Right cardiac atrium (tissue), 5 donors: ENCODE results near the gene CBX8. TPM values are rescaled to one million over a fixed set of nuclear protein-coding genes. Genes with fewer than 3 reads are reported as not detected.
"Not testable (repeated sequence)": the region's sequence is repeated elsewhere in the genome, so short reads cannot be mapped to it uniquely, and the experiment has no call there.

ENCODE experiments used
- ATAC-seq, 2 donors: fragments of 200-7000 bp; cut with Tn5 transposase; one replicate each; pipeline versions ENCODE4 v1.8.0 to v1.9.1; 2020; ENCODE audit warnings: moderate library complexity in 2 of 2, mild to moderate bottlenecking in 1 of 2
- DNase-seq, 3 donors: peaks; one replicate each; pipeline ENCODE4 v3.0.0-alpha.2; 2020
- H3K27ac ChIP-seq: one replicate; pipeline ENCODE4 v1.5.1; 2013; ENCODE audit warnings: mild to moderate bottlenecking, low read length, control low read depth, moderate library complexity
- H3K27me3 ChIP-seq: one replicate; pipeline ENCODE4 v1.6.1; 2013; ENCODE audit not compliant: control insufficient read depth, insufficient read depth
- H3K4me1 ChIP-seq: one replicate; pipeline ENCODE4 v1.6.1; 2013; ENCODE audit warnings: low read length; ENCODE audit not compliant: control insufficient read depth, insufficient read depth
- H3K4me3 ChIP-seq: one replicate; pipeline ENCODE4 v1.5.1; 2013; ENCODE audit warnings: low read length, control low read depth
- H3K9me3 ChIP-seq: one replicate; pipeline ENCODE4 v1.6.1; 2013; ENCODE audit warnings: low read length; ENCODE audit not compliant: control insufficient read depth
- WGBS: extraction: QIAGEN DNeasy Blood & Tissue Kit; methylation state at CpG from one replicate; pipeline ENCODE4 v1.1.7; 2013; 5-methylcytosine and 5-hydroxymethylcytosine counted together
- intact Hi-C, 4 donors: fragments of 100-400 bp; cut with DNase I; formaldehyde crosslinking; loops; one replicate each; pipeline versions ENCODE4 v1.11.0 to v1.14.0; 2022 to 2023
- polyA plus RNA-seq: library from polyadenylated mRNA; stranded (reverse); fragments of 200-250 nt; gene quantifications from one replicate; pipeline ENCODE4 v1.2.3, GENCODE V29; 2013
- total RNA-seq, 4 donors: library from RNA; stranded (reverse); fragmentation: NEBNext Ultra II Directional; extraction: Animal tissue kit (Norgen Biotek cat#: 25700); gene quantifications; one replicate each; pipeline ENCODE4 v1.2.1, GENCODE V29; 2021
- donor health status: healthy with polysubstance abuse.
- donor health status: DM: no; HTN: yes; CAD: no.
- donor health status: DM: no; HTN: no; CAD: no.
- donor health status: DM: no; HTN: yes; CAD: no; lungs with severe emphysema.
- donor health status: DM: yes; HTN: yes; CAD: no.

Gene CBX8
- total and polyA plus RNA-seq, 5 donors, result 2.4 to 7.3 (median 4.7) TPM

- H3K4me3 ChIP-seq, intact Hi-C loops, H3K4me1 ChIP-seq, H3K27ac ChIP-seq, ATAC-seq, H3K27me3 ChIP-seq, DNase-seq, H3K9me3 ChIP-seq: not testable (repeated sequence)
- WGBS, result 92% methylated on average over 9 of the region's 9 CpGs
Measured at GRCh38 chr17:79754903-79755302, 42.0 kb downstream of the CBX8 start.

GRCh38 chr17:79754370-79754769 is 42.5 kb downstream of the CBX8 start:
- intact Hi-C loops, result no loop called here
- ATAC-seq, result no peak

GRCh38 chr17:79752175-79752574 is 44.7 kb downstream of the CBX8 start:
- Histone ChIP-seq H3K27ac (no peak overlapping the region), H3K9me3 (no peaks in the 10 kb centered on the region)
- intact Hi-C loops, result no loop called here

More at GRCh38 chr17:79754370-79754769, 42.5 kb downstream of the CBX8 start:
- no peaks in the 10 kb centered on the region for H3K27me3 ChIP-seq
- WGBS, result 83% methylated on average over 12 of the region's 12 CpGs
- no peaks in the 10 kb centered on the region for H3K4me1 ChIP-seq
- no peaks in the 10 kb centered on the region for H3K9me3 ChIP-seq
- no peak overlapping the region for H3K27ac ChIP-seq
- no peak for DNase-seq
- H3K4me3 ChIP-seq, result no peak overlapping the region

GRCh38 chr17:79750650-79751545 is 46.0 kb downstream of the CBX8 start:
- intact Hi-C loops, result no loop called here
- H3K9me3 ChIP-seq, result no peaks in the 10 kb centered on the region
- 79% methylated on average over 13 of the region's 13 CpGs for WGBS
- no peaks in the 10 kb centered on the region for H3K27me3 ChIP-seq
- H3K27ac ChIP-seq, result no peak overlapping the region
- DNase-seq (no peak), ATAC-seq (no peak)
- H3K4me1 ChIP-seq, result no peaks in the 10 kb centered on the region
- no peak overlapping the region for H3K4me3 ChIP-seq

More at GRCh38 chr17:79752175-79752574, 44.7 kb downstream of the CBX8 start:
- Histone ChIP-seq H3K4me1 (no peaks in the 10 kb centered on the region), H3K4me3 (no peak overlapping the region), H3K27me3 (no peaks in the 10 kb centered on the region)
- ATAC-seq (no peak), DNase-seq (no peak)
- WGBS, result 68% methylated on average over 13 of the region's 13 CpGs

- Histone ChIP-seq H3K4me3 (no peak overlapping the region), H3K27me3 (no peaks in the 10 kb centered on the region), H3K9me3 (no peaks in the 10 kb centered on the region), H3K4me1 (no peaks in the 10 kb centered on the region), H3K27ac (no peak overlapping the region)
- ATAC-seq (no peak), DNase-seq (no peak)
- intact Hi-C loops, result loop anchor here in 2 of 4 donors (10.0 kb wide), 2 partner anchors 225 to 235 kb away; no protein-coding TSS in a partner anchor
- 52% methylated on average over 3 of the region's 3 CpGs for WGBS
Measured at GRCh38 chr17:79749958-79750357, 46.9 kb downstream of the CBX8 start.

- intact Hi-C loops, result loop anchor here in 2 of 4 donors (10.0 kb wide), 2 partner anchors 226 to 236 kb away; no protein-coding TSS in a partner anchor
- no peaks in the 10 kb centered on the region for H3K27me3 ChIP-seq
- H3K4me3 ChIP-seq, result no peak overlapping the region
- WGBS, result 58% methylated on average over 3 of the region's 3 CpGs
- no peak for ATAC-seq
- no peak for DNase-seq
- no peak overlapping the region for H3K27ac ChIP-seq
- no peaks in the 10 kb centered on the region for H3K4me1 ChIP-seq
- no peaks in the 10 kb centered on the region for H3K9me3 ChIP-seq
Measured at GRCh38 chr17:79749156-79749815, 47.6 kb downstream of the CBX8 start.

- no peak overlapping the region for H3K4me3 ChIP-seq
- WGBS, result 4% methylated on average over 55 of the region's 55 CpGs
- intact Hi-C loops, result loop anchor here in 2 of 4 donors (10.0 kb wide), 2 partner anchors 226 to 236 kb away; no protein-coding TSS in a partner anchor
- DNase-seq (no peak), ATAC-seq (peak in 1 of 2 donors; percentile 14)
- H3K27ac ChIP-seq, result no peak overlapping the region
- H3K27me3 ChIP-seq, result no peaks in the 10 kb centered on the region
- no peaks in the 10 kb centered on the region for H3K4me1 ChIP-seq
- H3K9me3 ChIP-seq, result no peaks in the 10 kb centered on the region
Measured at GRCh38 chr17:79748295-79749099, 48.4 kb downstream of the CBX8 start.

- Histone ChIP-seq H3K4me1 (no peaks in the 10 kb centered on the region), H3K27ac (no peak overlapping the region), H3K27me3 (no peaks in the 10 kb centered on the region), H3K9me3 (no peaks in the 10 kb centered on the region), H3K4me3 (no peak overlapping the region)
- intact Hi-C loops, result loop anchor here in 3 of 4 donors (2.0 to 10.0 kb wide), 3 partner anchors 227 to 243 kb away; no protein-coding TSS in a partner anchor
- 3% methylated on average over 74 of the region's 74 CpGs for WGBS
- DNase-seq (peak in 1 of 3 donors; percentile 37), ATAC-seq (peak in 1 of 2 donors; percentile 21)
Measured at GRCh38 chr17:79747508-79748294, 49.2 kb downstream of the CBX8 start.

- intact Hi-C loops, result loop anchor here in 3 of 4 donors (2.0 to 10.0 kb wide), 3 partner anchors 228 to 244 kb away; no protein-coding TSS in a partner anchor
- 14% methylated on average over 22 of the region's 22 CpGs for WGBS
- Histone ChIP-seq H3K9me3 (no peaks in the 10 kb centered on the region), H3K27me3 (no peaks in the 10 kb centered on the region), H3K4me1 (no peaks in the 10 kb centered on the region), H3K4me3 (no peak overlapping the region), H3K27ac (no peak overlapping the region)
- ATAC-seq, result no peak
- DNase-seq, result no peak
Measured at GRCh38 chr17:79746889-79747507, 49.9 kb downstream of the CBX8 start.
